Cerebellar cortex (tissue), 1 donor: ENCODE data around the gene LSMEM2.
"Not testable (repeated sequence)": the region's sequence is repeated elsewhere in the genome, so short reads cannot be mapped to it uniquely, and the experiment has no call there.

Source experiments
- DNase-seq: peaks from one replicate; pipeline ENCODE4 v3.0.0-alpha.2; 2015; ENCODE audit warnings: low spot score

Gene LSMEM2

GRCh38 chr3:50298836-50299637 lies 20.1 kb downstream of the LSMEM2 start, which contains the start of the genes HYAL3 and NAA80:
TSS of gene HYAL3 (minus strand) at chr3:50299405. CDS start at chr3:50295602, 3,803 bp downstream.
TSS of gene NAA80 (minus strand) at chr3:50299405. CDS start at chr3:50297463, 1,942 bp downstream.
- DNase-seq, result peak; percentile 100

GRCh38 chr3:50299638-50299928 lies 20.7 kb downstream of the LSMEM2 start:
- DNase-seq, result no peak

- DNase-seq, result peak; percentile 69
Observed at GRCh38 chr3:50299929-50300680, 21.2 kb downstream of the LSMEM2 start.

- DNase-seq, result no peak
Observed at GRCh38 chr3:50300681-50301254, 21.9 kb downstream of the LSMEM2 start.

- no peak for DNase-seq
Observed at GRCh38 chr3:50302095-50303012, 23.5 kb downstream of the LSMEM2 start.

GRCh38 chr3:50303013-50303815 lies 24.3 kb downstream of the LSMEM2 start, which contains the start of gene HYAL1:
TSS of gene HYAL1 (minus strand) at chr3:50303574. CDS start at chr3:50302956, 618 bp downstream.
- peak; percentile 66 for DNase-seq

- no peak for DNase-seq
Observed at GRCh38 chr3:50304601-50305000, 25.7 kb downstream of the LSMEM2 start.

GRCh38 chr3:50312041-50312440 lies 33.2 kb downstream of the LSMEM2 start:
- not testable (repeated sequence) for DNase-seq

GRCh38 chr3:50314342-50314741 lies 35.5 kb downstream of the LSMEM2 start:
- DNase-seq, result no peak

- DNase-seq, result no peak
Observed at GRCh38 chr3:50314816-50315215, 35.9 kb downstream of the LSMEM2 start.

GRCh38 chr3:50316657-50317242 lies 37.9 kb downstream of the LSMEM2 start:
- no peak for DNase-seq

- DNase-seq, result no peak
Observed at GRCh38 chr3:50317300-50317699, 38.4 kb downstream of the LSMEM2 start.

- DNase-seq, result no peak
Observed at GRCh38 chr3:50318163-50318562, 39.3 kb downstream of the LSMEM2 start.

- DNase-seq, result no peak
Observed at GRCh38 chr3:50318615-50319014, 39.7 kb downstream of the LSMEM2 start.

GRCh38 chr3:50319181-50319893 lies 40.5 kb downstream of the LSMEM2 start:
- DNase-seq, result no peak

- peak; percentile 34 for DNase-seq
Observed at GRCh38 chr3:50319894-50320625, 41.2 kb downstream of the LSMEM2 start.

GRCh38 chr3:50320853-50321335 lies 42.0 kb downstream of the LSMEM2 start:
- peak; percentile 70 for DNase-seq

- peak; percentile 87 for DNase-seq
Observed at GRCh38 chr3:50321336-50322114, 42.6 kb downstream of the LSMEM2 start.
